GM18511 (cell line): Measurements from ENCODE around the gene BPIFA1.

Experiments used
- ATAC-seq: cut with Tn5 transposase; IDR thresholded peaks from one replicate; pipeline ENCODE4 v1.9.1; 2021; ENCODE audit warnings: mild to moderate bottlenecking, moderate library complexity; ENCODE audit not compliant: unreplicated experiment

The BPIFA1 gene

GRCh38 chr20:33239979-33240736 is 4.4 kb downstream of the BPIFA1 start:
- ATAC-seq: no peak

GRCh38 chr20:33240923-33241322 is 5.1 kb downstream of the BPIFA1 start:
- ATAC-seq: no peak

DNA sequence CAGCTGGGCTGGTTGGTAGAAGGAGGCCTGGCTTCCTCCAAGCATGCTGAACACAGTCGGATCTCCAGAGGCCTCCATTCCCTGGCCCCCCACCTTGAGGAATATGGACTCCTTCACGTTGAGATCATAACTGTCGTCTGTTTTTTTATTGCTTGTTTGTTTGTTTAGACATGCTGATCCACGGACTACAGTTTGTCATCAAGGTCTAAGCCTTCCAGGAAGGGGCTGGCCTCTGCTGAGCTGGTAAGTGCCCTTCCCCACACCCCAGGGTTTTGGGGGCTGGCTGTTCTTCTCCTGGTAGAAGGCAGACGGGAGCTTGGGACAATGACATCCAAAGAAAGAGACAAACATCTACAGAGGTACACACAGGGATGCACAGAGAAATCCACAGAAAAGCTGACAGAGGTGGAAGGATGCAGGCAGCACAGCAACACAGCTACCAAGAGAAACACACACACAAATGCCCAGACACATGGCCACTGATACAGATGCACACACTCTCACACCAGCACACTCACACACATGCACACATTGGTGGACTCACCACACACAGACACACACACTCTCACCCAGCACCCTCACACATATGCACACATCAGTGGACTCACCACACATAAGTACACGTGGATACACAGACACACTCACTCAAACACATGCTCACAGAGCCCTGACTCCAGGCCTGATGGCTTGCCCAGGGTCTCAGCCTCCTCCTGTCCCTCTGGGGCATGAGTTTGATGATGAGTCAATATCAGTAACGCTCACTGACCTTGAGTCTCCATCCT is 6.7 kb downstream of the BPIFA1 start:
- ATAC-seq: no peak

DNA sequence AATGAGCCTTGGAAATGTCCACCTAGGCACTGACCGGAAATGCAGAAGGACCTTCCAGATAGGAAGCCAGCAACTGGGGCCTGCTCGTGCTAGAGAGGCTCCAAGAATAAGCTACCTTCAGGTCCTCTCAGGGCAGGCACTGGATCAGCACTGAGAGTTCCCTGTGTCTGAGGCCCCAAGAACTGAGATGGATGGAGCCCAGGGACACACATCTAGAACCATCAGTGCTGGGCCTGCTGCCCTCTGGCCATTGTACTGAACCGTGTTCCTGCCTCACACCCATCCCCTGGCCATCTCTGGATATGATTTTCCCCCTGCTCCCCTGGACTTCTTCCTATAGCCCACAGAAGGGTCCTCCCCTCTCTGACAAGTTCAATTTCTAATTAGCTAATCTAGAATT is 10.3 kb downstream of the BPIFA1 start:
- no peak for ATAC-seq

DNA sequence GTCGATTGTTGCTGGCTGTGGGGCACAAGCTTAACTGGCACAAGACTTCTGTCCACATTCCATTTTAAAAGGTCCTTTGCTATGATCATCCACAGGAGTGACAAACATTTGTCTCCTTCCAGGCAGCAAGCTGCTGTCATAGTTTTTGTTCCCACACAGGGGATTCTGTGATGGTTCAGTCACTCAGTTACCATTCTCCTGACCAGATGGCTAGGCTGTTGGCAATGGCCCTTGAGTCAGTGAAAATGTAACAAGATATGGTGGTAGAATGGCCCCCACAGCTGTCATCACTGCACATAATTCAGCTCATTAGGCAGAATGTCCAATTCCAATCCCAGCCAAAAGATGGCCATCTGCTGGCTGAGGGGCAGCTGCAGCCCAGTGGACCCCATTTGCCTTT is 13.7 kb downstream of the BPIFA1 start:
- no peak for ATAC-seq

DNA sequence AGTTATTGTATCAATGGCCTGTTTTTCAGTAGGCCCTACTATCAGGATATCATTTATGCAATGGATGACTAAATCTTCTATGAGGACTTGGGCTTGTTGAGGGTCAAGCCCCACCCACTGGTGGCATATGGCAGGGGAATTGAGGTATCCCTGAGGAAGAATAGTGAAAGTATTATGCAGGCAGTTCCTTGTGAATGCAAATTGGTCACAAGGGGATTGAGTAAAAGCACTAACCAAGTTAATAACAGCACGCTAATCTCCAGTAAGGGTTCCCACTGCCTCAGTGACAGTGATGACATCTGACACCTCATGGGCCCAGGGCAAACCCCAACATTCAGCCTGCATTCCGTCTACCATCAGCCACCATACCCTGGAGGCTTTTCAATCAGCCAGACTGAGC is 14.9 kb downstream of the BPIFA1 start:
- ATAC-seq: no peak

- ATAC-seq: no peak
Measured at GRCh38 chr20:33251496-33251895, 15.7 kb downstream of the BPIFA1 start.

GRCh38 chr20:33252460-33252859 is 16.7 kb downstream of the BPIFA1 start:
- ATAC-seq: no peak

DNA sequence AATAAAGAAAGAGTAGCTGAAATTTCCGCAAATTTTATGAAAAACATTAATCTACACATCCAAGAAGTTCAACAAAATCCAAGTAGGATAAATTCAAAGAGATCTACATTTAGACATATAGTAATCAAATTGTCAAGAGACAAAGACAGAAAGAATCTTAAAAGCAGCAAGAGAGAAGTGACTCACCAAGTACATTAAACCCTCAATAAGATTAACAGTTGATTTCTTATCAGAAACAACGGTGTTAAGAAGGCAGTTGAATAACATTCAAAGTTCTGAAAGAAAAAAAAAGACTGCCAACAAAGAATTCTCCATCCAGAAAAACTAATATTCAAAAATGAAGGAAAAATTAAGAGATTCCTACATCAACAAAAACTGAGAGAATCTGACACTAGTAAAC is 19.2 kb downstream of the BPIFA1 start:
- ATAC-seq: no peak

DNA sequence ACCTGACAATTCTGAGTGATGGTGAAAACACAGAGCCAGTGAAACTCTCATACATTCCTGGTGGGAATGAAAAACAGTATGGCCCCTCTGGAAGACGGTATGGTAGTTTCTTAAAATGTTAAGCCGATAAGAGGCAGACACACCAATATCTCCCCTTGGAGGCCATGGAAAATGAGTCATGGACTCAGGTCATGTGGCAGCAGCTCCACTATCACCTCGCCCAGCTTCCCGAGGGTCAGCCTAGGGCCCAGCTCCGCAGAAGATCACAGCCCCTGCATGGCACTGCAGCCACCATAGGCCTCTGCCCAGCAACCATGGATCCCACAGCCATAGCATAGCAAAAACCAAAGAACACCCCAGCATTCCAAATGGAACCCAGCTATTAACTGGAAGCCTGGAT is 21.4 kb downstream of the BPIFA1 start:
- ATAC-seq: no peak

- no peak for ATAC-seq
Measured at GRCh38 chr20:33259371-33259770, 23.6 kb downstream of the BPIFA1 start.

DNA sequence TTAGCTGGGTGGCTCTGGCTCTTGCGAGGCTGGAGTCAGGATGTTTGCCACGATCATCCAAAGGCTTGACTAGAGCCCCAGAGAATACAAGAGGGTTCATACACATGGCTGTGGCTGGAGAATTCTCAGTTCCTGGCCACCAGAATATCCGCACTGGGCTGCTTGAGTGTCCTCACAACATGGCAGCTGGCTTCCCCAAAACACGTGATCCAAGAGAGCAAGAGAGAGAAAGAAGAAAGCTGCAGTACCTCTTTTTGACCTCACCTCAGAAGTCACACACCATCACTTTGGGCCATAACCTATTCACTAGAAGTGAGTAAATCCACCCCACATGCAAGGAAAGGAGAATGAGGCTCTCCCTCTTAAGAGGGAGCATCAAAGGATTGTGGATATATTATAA is 25.7 kb downstream of the BPIFA1 start:
- ATAC-seq: no peak

- no peak for ATAC-seq
Measured at GRCh38 chr20:33262658-33263065, 26.9 kb downstream of the BPIFA1 start.

DNA sequence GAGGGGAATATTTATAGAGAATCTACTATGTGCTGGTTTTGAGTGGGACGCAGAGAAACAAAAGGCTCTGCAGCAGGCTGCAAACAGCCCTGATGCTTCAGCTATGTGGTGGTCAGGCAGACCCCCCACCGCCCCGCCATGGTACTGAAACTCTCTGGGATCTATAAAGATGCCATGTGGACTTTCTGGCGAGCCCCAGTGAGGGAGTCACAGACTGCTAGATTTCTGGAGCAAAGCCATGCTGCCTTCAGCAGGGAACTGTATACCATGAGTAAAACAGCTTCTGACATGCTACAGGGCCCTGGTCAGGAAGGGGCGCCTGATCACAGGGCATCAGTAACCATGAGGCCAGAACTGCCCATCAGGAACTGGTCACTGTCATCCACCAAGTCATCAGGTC is 28.0 kb downstream of the BPIFA1 start:
- no peak for ATAC-seq

GRCh38 chr20:33267701-33268100 is 31.9 kb downstream of the BPIFA1 start:
- ATAC-seq: no peak

- ATAC-seq: no peak
Measured at GRCh38 chr20:33272155-33272873, 36.5 kb downstream of the BPIFA1 start.

- ATAC-seq: no peak
Measured at GRCh38 chr20:33273117-33273851, 37.5 kb downstream of the BPIFA1 start.

GRCh38 chr20:33275215-33275614 is 39.4 kb downstream of the BPIFA1 start:
- no peak for ATAC-seq

DNA sequence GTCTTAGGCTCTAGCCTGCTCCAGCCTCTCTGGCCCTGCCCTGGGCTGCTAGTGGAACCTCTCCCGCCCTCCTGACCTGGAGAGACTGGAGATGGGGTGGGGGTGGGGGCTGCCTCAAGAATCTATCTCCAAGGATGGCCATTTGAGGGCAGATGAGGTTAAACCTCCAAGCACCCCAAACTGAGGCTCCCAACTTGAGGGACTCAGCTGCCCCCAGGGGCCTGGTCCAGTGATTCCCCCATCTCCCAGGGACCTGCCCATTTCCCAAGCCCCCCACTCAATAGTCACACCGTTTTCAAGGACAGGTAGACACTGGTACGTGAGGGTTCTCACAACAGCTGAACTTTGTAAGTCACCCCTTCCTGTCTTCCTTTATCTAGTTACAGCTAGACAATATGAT is 40.1 kb downstream of the BPIFA1 start:
- no peak for ATAC-seq

DNA sequence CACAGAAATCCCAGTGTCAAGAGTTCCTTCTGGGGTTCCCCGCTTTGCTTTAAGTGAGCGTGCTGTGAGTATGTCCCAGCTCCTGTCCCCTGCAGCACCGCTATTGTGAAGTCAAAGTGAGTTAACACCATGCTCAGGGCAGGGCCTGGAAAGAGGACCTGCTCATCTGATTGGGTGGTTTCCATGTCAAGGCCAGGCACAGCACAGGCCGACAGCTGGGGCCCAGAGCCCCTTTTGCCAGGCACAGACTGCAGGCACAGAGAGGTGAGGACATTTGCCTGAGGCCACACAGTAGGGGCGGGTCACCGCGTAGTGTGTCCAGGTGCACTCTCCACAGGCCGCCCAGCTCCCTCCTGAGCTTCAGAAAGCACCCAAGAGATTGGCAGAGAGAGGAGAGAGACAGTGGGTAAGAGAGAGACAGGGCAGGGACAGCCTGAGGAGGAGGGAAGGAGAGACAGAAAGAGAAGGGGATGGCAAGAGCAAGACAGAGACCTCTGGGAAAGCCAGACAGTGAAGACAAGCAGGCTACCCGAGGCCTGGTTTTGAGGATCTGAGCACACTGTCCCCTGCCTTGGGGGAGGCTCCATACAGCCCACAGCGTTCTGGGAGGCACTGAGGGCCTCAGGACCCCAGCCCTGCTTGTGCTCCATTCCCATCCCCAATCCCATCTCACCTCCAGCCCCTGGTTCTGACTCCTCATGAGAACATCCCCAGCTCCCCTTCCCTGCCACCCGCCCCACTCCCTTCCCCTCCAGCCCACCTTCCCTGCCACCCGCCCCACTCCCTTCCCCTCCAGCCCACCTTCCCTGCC is 40.7 kb downstream of the BPIFA1 start:
- no peak for ATAC-seq
